ENCODE data around the gene WDFY4.

DNA sequence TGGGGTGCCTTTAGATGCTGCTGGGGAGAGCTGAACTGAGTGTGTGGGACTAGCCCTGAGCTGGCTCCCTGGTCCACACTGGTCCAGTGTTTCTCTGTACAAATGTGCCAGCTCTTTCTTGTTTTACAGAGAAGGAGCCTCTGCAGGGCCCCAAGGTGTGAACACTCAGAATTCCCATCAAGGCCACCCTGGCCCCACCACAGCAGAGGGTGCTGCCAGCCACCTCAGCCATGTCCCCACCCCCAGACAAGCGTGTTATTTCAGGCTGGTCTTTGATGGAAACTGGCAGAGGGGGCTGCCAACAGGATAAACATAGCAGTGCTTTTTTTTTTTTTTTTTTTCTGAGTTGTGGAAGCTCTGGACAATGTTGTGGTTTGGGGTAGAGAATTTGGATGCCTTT, 323.4 kb downstream of the WDFY4 start:
- TF ChIP-seq, protein P1, sequence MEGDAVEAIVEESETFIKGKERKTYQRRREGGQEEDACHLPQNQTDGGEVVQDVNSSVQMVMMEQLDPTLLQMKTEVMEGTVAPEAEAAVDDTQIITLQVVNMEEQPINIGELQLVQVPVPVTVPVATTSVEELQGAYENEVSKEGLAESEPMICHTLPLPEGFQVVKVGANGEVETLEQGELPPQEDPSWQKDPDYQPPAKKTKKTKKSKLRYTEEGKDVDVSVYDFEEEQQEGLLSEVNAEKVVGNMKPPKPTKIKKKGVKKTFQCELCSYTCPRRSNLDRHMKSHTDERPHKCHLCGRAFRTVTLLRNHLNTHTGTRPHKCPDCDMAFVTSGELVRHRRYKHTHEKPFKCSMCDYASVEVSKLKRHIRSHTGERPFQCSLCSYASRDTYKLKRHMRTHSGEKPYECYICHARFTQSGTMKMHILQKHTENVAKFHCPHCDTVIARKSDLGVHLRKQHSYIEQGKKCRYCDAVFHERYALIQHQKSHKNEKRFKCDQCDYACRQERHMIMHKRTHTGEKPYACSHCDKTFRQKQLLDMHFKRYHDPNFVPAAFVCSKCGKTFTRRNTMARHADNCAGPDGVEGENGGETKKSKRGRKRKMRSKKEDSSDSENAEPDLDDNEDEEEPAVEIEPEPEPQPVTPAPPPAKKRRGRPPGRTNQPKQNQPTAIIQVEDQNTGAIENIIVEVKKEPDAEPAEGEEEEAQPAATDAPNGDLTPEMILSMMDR (IDR thresholded peaks at IDR 0.05): no peak
- TF ChIP-seq POLR2A (IDR thresholded peaks at IDR 0.05): no peak
- TF ChIP-seq POLR2AphosphoS5 (IDR thresholded peaks at IDR 0.05): no peak
